K562 (cell line): ENCODE results near the gene MYLIP. TPM values are rescaled to one million over a fixed set of nuclear protein-coding genes. Genes with fewer than 3 reads are reported as not detected.

Experiments
- ATAC-seq: fragments of 200-7000 bp; cut with Tn5 transposase; 3 replicates; pipeline ENCODE4 v1.9.1; 2020; ENCODE audit warnings: moderate library complexity
- BruUV-seq: library from RNA; stranded (reverse); fragments of 400-500 nt; replicated peaks from 2 replicates; lab custom pipeline; 2021; lab: Mats Ljungman, UMichigan
- CTCF ChIA-PET: fragments of 300-600 bp; formaldehyde crosslinking; extraction: SDS; loops from one replicate; lab custom pipeline; 2021; ENCODE audit warnings: low intra/inter-chr PET ratio; lab: Yijun Ruan, JAX
- POLR2A ChIA-PET: fragments of 300-600, 350-650 bp; sonication (Branson Sonifier 250); formaldehyde crosslinking; extraction: SDS; loops from one replicate; lab custom pipeline; 2021; ENCODE audit warnings: antibody characterized with exemption, inconsistent platforms; lab: Yijun Ruan, JAX
- DNase-seq, 4 experiments: peaks; one replicate each; pipeline versions ENCODE4 v3.0.0 to v3.0.0-alpha.2; 2011 to 2018; ENCODE audit warnings: low spot score in 3 of 4, mixed read lengths in 3 of 4; ENCODE audit errors: extremely low read depth in 1 of 4
- FAIRE-seq: peaks from 2 replicates; lab custom pipeline; 2011; peaks lifted over from hg19 to GRCh38; lab: Jason Lieb, UNC
- H2AFZ ChIP-seq: 2 replicates; pipeline ENCODE4 v1.6.0; 2011; ENCODE audit warnings: low read depth, low read length, control low read depth, inconsistent platforms
- H3K27ac ChIP-seq: fragments of 200-600 bp; 3 replicates; pipeline ENCODE4 v1.8.0; 2011; ENCODE audit warnings: low read depth, mild to moderate bottlenecking, control low read depth, inconsistent platforms, low read length, moderate library complexity, mixed read lengths; ENCODE audit errors: extremely low read depth
- H3K27me3 ChIP-seq, 2 experiments: fragments of 300-600 bp in 1 of 2; 2 replicates in 1 of 2; 3 replicates in 1 of 2; pipeline versions ENCODE4 v1.6.0 to v1.8.0; 2011; ENCODE audit warnings: inconsistent platforms in 2 of 2, low read length in 2 of 2, mild to moderate bottlenecking in 1 of 2, mixed read lengths in 1 of 2, moderate library complexity in 1 of 2; ENCODE audit not compliant: control insufficient read depth in 2 of 2, insufficient read depth in 2 of 2
- H3K36me3 ChIP-seq: fragments of 300-600 bp; 3 replicates; pipeline ENCODE4 v1.8.0; 2011; ENCODE audit warnings: mild to moderate bottlenecking, low read length, inconsistent platforms; ENCODE audit not compliant: control insufficient read depth, insufficient read depth
- H3K4me1 ChIP-seq, 2 experiments: fragments of 200-600 bp in 1 of 2; replicated peaks in 1 of 2; 2 replicates in 1 of 2; 3 replicates in 1 of 2; pipeline versions ENCODE4 v1.5.1 to v1.8.0; 2011; ENCODE audit warnings: inconsistent platforms in 2 of 2, low read length in 2 of 2, mild to moderate bottlenecking in 1 of 2, mixed read lengths in 1 of 2, moderate library complexity in 1 of 2; ENCODE audit not compliant: control insufficient read depth in 2 of 2, insufficient read depth in 2 of 2
- H3K4me2 ChIP-seq: 2 replicates; pipeline ENCODE4 v1.6.1; 2011; ENCODE audit warnings: low read length, control low read depth, inconsistent platforms, mixed read lengths; ENCODE audit not compliant: insufficient read depth
- H3K4me3 ChIP-seq: fragments of 200-600 bp; sonication (generic), shearing (Covaris generic); 2 replicates; pipeline ENCODE4 v1.5.1; 2016; ENCODE audit warnings: control low read depth, inconsistent platforms
- H3K79me2 ChIP-seq: fragments of 200-600 bp; 3 replicates; pipeline ENCODE4 v1.8.0; 2011; ENCODE audit warnings: low read length, inconsistent platforms; ENCODE audit not compliant: control insufficient read depth, insufficient read depth
- H3K9ac ChIP-seq, 2 experiments: 2 replicates each; pipeline versions ENCODE4 v1.6.0 to v1.6.1; 2011; ENCODE audit warnings: low read depth in 2 of 2, low read length in 2 of 2, control low read depth in 1 of 2, inconsistent platforms in 1 of 2, mild to moderate bottlenecking in 1 of 2, mixed read lengths in 1 of 2; ENCODE audit not compliant: insufficient read depth in 1 of 2
- H3K9me1 ChIP-seq: one replicate; pipeline ENCODE4 v1.6.0; 2011; ENCODE audit warnings: inconsistent platforms, mild to moderate bottlenecking, low read length, moderate library complexity; ENCODE audit not compliant: control insufficient read depth, insufficient read depth
- H3K9me3 ChIP-seq: replicated peaks from 2 replicates; pipeline ENCODE4 v1.5.1; 2011; ENCODE audit warnings: low read depth, low read length, inconsistent platforms; ENCODE audit not compliant: control insufficient read depth, insufficient read depth
- H4K20me1 ChIP-seq: replicated peaks from 2 replicates; pipeline ENCODE4 v1.6.1; 2011; ENCODE audit warnings: low read length, inconsistent platforms, mixed read lengths; ENCODE audit not compliant: control insufficient read depth, insufficient read depth
- ZNF165 ChIP-seq: fragments of 250-450 bp; sonication (Bioruptor Pico); IDR thresholded peaks from 2 replicates; pipeline ENCODE4 v1.4.0; 2020; ENCODE audit warnings: borderline replicate concordance
- WGBS: fragments of 100-300 bp; shearing (Covaris generic); methylation state at CpG from one replicate; pipeline ENCODE4 v1.1.6; 2016; ENCODE audit warnings: low coverage, mixed read lengths; ENCODE audit not compliant: insufficient coverage; ENCODE audit errors: missing lambda C conversion rate; 5-methylcytosine and 5-hydroxymethylcytosine counted together
- in situ Hi-C: fragments of 300-500 bp; cut with MboI; formaldehyde crosslinking; loops from 4 replicates; pipeline ENCODE4 v1.15.0; 2018; ENCODE audit warnings: inconsistent platforms, mixed read lengths
- intact Hi-C: fragments of 100-400 bp; cut with micrococcal nuclease; formaldehyde crosslinking; loops from 2 replicates; pipeline ENCODE4 v1.14.2; 2022
- polyA plus RNA-seq, 8 experiments: library from polyadenylated mRNA; depleted of rRNA in 4 of 8; stranded (reverse) in 5 of 8; unstranded in 3 of 8; fragments of >200 nt; fragmentation: Nextera tagmentation in 2 of 8; fragmentation: Illumina TruSeq in 1 of 8; extraction: Ambion mirVana in 2 of 8; extraction: Trizol in 1 of 8; gene quantifications; 2 replicates each; pipeline versions ENCODE4 v1.2.1 to v1.2.3, GENCODE V29; 2011 to 2014; ENCODE audit warnings: inconsistent platforms in 1 of 8, missing spikeins in 1 of 8
- total RNA-seq, 7 experiments: library from RNA; depleted of rRNA in 6 of 7; stranded (reverse); fragments of >200 nt in 6 of 7; fragmentation: Illumina TruSeq in 2 of 7; extraction: Trizol in 2 of 7; gene quantifications; 2 replicates each; pipeline versions ENCODE4 v1.2.1 to v1.2.3, GENCODE V29; 2011 to 2021; ENCODE audit warnings: low replicate concordance in 1 of 7
- TF ChIP-seq, protein P1 (sequence below): sonication (generic); IDR thresholded peaks from 2 replicates; pipeline ENCODE4 v1.6.1; 2016

MYLIP gene
- total and polyA plus RNA-seq, 9 of the 15 experiments (the other 6 are each of a cell fraction or from before 2014, with no cell fraction given), result 10.8 to 43.5 (median 31.5) TPM

DNA sequence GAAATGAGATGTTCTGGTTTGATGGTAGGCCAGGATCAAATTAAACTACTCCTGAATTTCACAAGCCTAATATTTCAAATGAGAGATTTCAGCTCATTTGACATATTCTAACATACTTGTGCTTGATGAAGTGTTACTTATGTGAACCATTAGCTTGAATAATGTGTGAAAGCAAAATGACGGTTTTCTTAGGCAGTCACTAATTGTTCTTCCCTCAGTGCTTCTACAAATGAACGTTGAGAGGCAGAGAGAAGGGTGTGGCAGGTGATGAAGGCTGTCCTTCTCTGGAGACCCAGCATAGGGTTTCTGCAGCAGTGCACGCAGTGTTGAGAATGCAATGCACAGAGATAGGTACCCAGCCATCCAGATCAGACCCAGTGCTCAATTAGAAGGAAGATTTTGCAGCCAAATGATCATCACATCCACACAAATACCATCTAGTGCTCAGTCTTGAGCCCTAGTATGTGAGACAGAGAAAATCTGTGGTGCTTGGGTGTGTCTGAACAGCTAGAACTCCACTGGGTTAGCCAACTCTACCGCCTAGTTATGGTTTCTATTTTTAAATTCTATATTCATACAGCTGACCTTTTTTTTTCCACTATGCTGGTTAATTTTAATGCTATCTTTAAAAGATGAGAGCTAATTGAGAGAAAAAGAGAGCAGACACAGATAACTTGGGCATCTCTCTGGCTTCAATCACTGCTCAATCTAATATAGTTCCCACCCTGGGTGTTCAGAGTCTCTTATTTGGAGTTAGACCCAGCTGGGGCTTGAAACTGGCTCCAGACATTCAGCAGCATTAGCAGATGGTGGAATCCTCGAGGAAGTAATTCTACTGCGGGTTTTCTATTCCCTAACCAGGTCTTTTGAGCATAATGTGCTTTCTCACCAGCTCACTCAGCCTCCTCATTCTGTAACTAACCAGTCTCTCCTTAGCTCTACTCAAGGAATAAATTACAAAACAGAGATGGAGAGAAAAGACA is 4.4 kb upstream of the MYLIP start:
- H3K36me3 ChIP-seq, result no peaks in the 10 kb centered on the region
- no TSS peak for BruUV-seq
- no peaks in the 10 kb centered on the region for H3K27me3 ChIP-seq
- DNase-seq, result no peak
- peaks cover under 1% of the 10 kb centered on the region for H4K20me1 ChIP-seq
- ChIA-PET CTCF (interaction anchor here (0.6 to 1.2 kb wide), 2 partner anchors 61 to 434 kb away, joined by 3 read pairs; no protein-coding TSS in a partner anchor), POLR2A (interaction anchor here (0.6 to 1.3 kb wide), 4 partner anchors 9 to 308 kb away, joined by 3 to 4 read pairs (median 3); no protein-coding TSS in a partner anchor)
- in situ Hi-C loops, result no loop called here
- WGBS, result 13% methylated on average over 6 of the region's 6 CpGs
- H3K79me2 ChIP-seq, result peaks cover 6% of the 10 kb centered on the region
- no peak overlapping the region for H3K9ac ChIP-seq
- no peak for ATAC-seq
- no peak for FAIRE-seq
- H3K27ac ChIP-seq, result no peak overlapping the region
- intact Hi-C loops, result loop anchor here (10.0 kb wide), 1 partner anchor 330 kb away; no protein-coding TSS in a partner anchor
- no peak overlapping the region for H3K4me2 ChIP-seq
- TF ChIP-seq, protein P1, sequence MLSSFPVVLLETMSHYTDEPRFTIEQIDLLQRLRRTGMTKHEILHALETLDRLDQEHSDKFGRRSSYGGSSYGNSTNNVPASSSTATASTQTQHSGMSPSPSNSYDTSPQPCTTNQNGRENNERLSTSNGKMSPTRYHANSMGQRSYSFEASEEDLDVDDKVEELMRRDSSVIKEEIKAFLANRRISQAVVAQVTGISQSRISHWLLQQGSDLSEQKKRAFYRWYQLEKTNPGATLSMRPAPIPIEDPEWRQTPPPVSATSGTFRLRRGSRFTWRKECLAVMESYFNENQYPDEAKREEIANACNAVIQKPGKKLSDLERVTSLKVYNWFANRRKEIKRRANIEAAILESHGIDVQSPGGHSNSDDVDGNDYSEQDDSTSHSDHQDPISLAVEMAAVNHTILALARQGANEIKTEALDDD, result peak; percentile 25; the same call in 1 of the 2 replicates
- TF ChIP-seq ZNF165 (CRISPR knock-in tag), result no peak
- H3K4me1 ChIP-seq, result peaks cover 7 to 16% of the 10 kb centered on the region in 2 experiments; a peak in 4 of 5 replicates
- H3K4me3 ChIP-seq, result no peak overlapping the region
- no peaks in the 10 kb centered on the region for H3K9me3 ChIP-seq
- H3K9me1 ChIP-seq, result no peaks in the 10 kb centered on the region
- H2AFZ ChIP-seq, result no peak overlapping the region
